ENCODE results near the gene NDUFS3. TPM values are rescaled to one million over a fixed set of nuclear protein-coding genes. Genes with fewer than 3 reads are reported as not detected.
A peak's percentile ranks its signal among the peaks of the same experiment; 100 is the strongest.

Gene NDUFS3
- total RNA-seq, 4 donors from 2014 or later, result 38.7 to 75.6 (median 53.2) TPM

GRCh38 chr11:47593492-47593933, 14.6 kb downstream of the NDUFS3 start:
- no peak for ATAC-seq
- peaks cover 0 to 33% (median 11%) of the 10 kb centered on the region in 3 donors for H3K4me1 ChIP-seq
- peak overlapping the region in 1 of 2 donors; percentile 42 for H3K4me3 ChIP-seq
- no peak for TF ChIP-seq POLR2A (IDR thresholded peaks at IDR 0.05)
- no peak for TF ChIP-seq POLR2AphosphoS5 (IDR thresholded peaks at IDR 0.05)
- TF ChIP-seq EP300 (IDR thresholded peaks at IDR 0.05), result no peak
- peaks cover 0 to 4% (median 0%) of the 10 kb centered on the region in 3 donors for H3K9me3 ChIP-seq
- 11 to 14% methylated on average over 1 to 4 of the region's 6 CpGs for WGBS, 2 donors (ENCODE audit: low coverage in 1 of 2)
- no peaks in the 10 kb centered on the region for H3K36me3 ChIP-seq
- no peak overlapping the region for H3K27ac ChIP-seq
- H3K27me3 ChIP-seq, result peaks cover 66% of the 10 kb centered on the region

GRCh38 chr11:47593934-47594855, 15.3 kb downstream of the NDUFS3 start, which contains the start of gene C1QTNF4:
TSS of gene C1QTNF4 (minus strand) at chr11:47594411. CDS start at chr11:47590810, 3,601 bp downstream.
- peak within 1 kb of the TSS in 1 of 2 donors; percentile 42 for H3K4me3 ChIP-seq

GRCh38 chr11:47595029-47595428, 16.2 kb downstream of the NDUFS3 start:
- H3K36me3 ChIP-seq, result no peaks in the 10 kb centered on the region
- no peak for TF ChIP-seq POLR2AphosphoS5 (IDR thresholded peaks at IDR 0.05)
- TF ChIP-seq CTCF (IDR thresholded peaks at IDR 0.05), result no peak
- TF ChIP-seq POLR2A (IDR thresholded peaks at IDR 0.05), result no peak
- TF ChIP-seq EP300 (IDR thresholded peaks at IDR 0.05), result no peak
- H3K4me1 ChIP-seq, result peaks cover 0 to 20% (median 11%) of the 10 kb centered on the region in 3 donors
- no peak overlapping the region for H3K27ac ChIP-seq
- peaks cover 0 to 4% (median 0%) of the 10 kb centered on the region in 3 donors for H3K9me3 ChIP-seq
- no peak for ATAC-seq
- H3K4me3 ChIP-seq, result no peak overlapping the region
- 63% methylated on average over 3 of the region's 7 CpGs; no CpG with 5 or more reads in 1 of the 2 donors for WGBS, 2 donors (ENCODE audit: low coverage in 1 of 2)
- H3K27me3 ChIP-seq, result peaks cover 53% of the 10 kb centered on the region

More at GRCh38 chr11:47593934-47594855, 15.3 kb downstream of the NDUFS3 start, which contains the start of gene C1QTNF4:
- H3K4me1 ChIP-seq, result peaks cover 0 to 28% (median 11%) of the 10 kb centered on the region in 3 donors
- H3K9me3 ChIP-seq, result peaks cover 0 to 4% (median 0%) of the 10 kb centered on the region in 3 donors
- H3K27ac ChIP-seq, result no peak within 1 kb of the TSS
- TF ChIP-seq POLR2A (IDR thresholded peaks at IDR 0.05) (no peak), EP300 (IDR thresholded peaks at IDR 0.05) (no peak), CTCF (IDR thresholded peaks at IDR 0.05) (no peak), POLR2AphosphoS5 (IDR thresholded peaks at IDR 0.05) (no peak)
- no peaks in the 10 kb centered on the region for H3K36me3 ChIP-seq
- ATAC-seq, result no peak
- peaks cover 62% of the 10 kb centered on the region for H3K27me3 ChIP-seq
- WGBS, 2 donors (ENCODE audit: low coverage in 1 of 2), result 5% methylated on average over 8 of the region's 48 CpGs; no CpG with 5 or more reads in 1 of the 2 donors

GRCh38 chr11:47595967-47596366, 17.1 kb downstream of the NDUFS3 start:
- 60 to 100% methylated on average over 1 of the region's 1 CpG for WGBS, 2 donors (ENCODE audit: low coverage in 1 of 2)
- Histone ChIP-seq H3K4me3 (no peak overlapping the region), H3K9me3 (no peaks in the 10 kb centered on the region), H3K27me3 (peaks cover 44% of the 10 kb centered on the region), H3K4me1 (peaks cover 0 to 15% (median 11%) of the 10 kb centered on the region in 3 donors), H3K27ac (no peak overlapping the region), H3K36me3 (no peaks in the 10 kb centered on the region)
- TF ChIP-seq EP300 (IDR thresholded peaks at IDR 0.05) (no peak), POLR2AphosphoS5 (IDR thresholded peaks at IDR 0.05) (no peak), CTCF (IDR thresholded peaks at IDR 0.05) (no peak), POLR2A (IDR thresholded peaks at IDR 0.05) (no peak)
- no peak for ATAC-seq

DNA sequence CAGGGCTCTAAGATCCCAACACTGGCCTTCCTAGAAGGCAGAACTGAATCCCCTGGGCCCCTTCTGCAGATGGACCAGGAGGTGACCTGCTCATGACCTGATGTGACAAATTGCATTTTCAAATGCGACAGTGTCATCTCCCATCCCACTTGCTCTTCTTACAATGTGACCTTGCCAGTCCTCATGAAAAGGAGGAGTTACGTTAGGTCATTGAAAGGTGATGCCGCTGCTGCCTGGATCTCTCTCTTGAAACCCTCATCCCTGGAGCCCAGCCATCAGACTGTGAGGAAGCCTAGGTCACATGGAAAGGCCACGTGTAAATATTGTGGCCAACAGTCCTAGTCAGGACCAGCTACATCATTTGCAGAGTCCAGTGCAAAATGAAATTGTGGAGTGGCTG, 21.0 kb downstream of the NDUFS3 start:
- H3K9me3 ChIP-seq, result no peaks in the 10 kb centered on the region
- H3K36me3 ChIP-seq, result no peaks in the 10 kb centered on the region
- no peak overlapping the region for H3K27ac ChIP-seq
- no peak for ATAC-seq
- TF ChIP-seq EP300 (IDR thresholded peaks at IDR 0.05) (no peak), POLR2AphosphoS5 (IDR thresholded peaks at IDR 0.05) (no peak), POLR2A (IDR thresholded peaks at IDR 0.05) (no peak), CTCF (IDR thresholded peaks at IDR 0.05) (no peak)
- no peaks in the 10 kb centered on the region for H3K4me1 ChIP-seq
- no peak overlapping the region for H3K4me3 ChIP-seq
- H3K27me3 ChIP-seq, result peaks cover 5% of the 10 kb centered on the region
- 64 to 76% methylated on average over 3 to 4 of the region's 4 CpGs for WGBS, 2 donors (ENCODE audit: low coverage in 1 of 2)
